GM03348 (cell line): ENCODE results near the gene CACHD1.
A peak's percentile ranks its signal among the peaks of the same experiment; 100 is the strongest.

Source experiments
- DNase-seq: peaks from one replicate; pipeline ENCODE4 v3.0.0; 2012; ENCODE audit warnings: low spot score

The CACHD1 gene

GRCh38 chr1:64550510-64550909, 80.6 kb downstream of the CACHD1 start:
- no peak for DNase-seq

GRCh38 chr1:64550946-64551605, 81.1 kb downstream of the CACHD1 start:
- DNase-seq, result peak; percentile 22

- no peak for DNase-seq
These were observed 83.4 kb downstream of the CACHD1 start for GRCh38 chr1:64553285-64553684.

GRCh38 chr1:64555947-64556346, 86.0 kb downstream of the CACHD1 start:
- DNase-seq, result no peak

- DNase-seq, result no peak
These were observed 92.1 kb downstream of the CACHD1 start for GRCh38 chr1:64561993-64562392.

GRCh38 chr1:64563958-64564565, 94.1 kb downstream of the CACHD1 start:
- DNase-seq, result no peak

GRCh38 chr1:64564891-64565290, 95.0 kb downstream of the CACHD1 start:
- DNase-seq, result no peak

GRCh38 chr1:64567426-64568170, 97.7 kb downstream of the CACHD1 start:
- no peak for DNase-seq

GRCh38 chr1:64568171-64568450, 98.2 kb downstream of the CACHD1 start:
- no peak for DNase-seq

- DNase-seq, result no peak
These were observed 99.5 kb downstream of the CACHD1 start for GRCh38 chr1:64569411-64569810.

GRCh38 chr1:64570267-64570855, 100.4 kb downstream of the CACHD1 start:
- no peak for DNase-seq

- DNase-seq, result no peak
These were observed 102.4 kb downstream of the CACHD1 start for GRCh38 chr1:64572222-64572900.

- peak; percentile 10 for DNase-seq
These were observed 104.4 kb downstream of the CACHD1 start for GRCh38 chr1:64574301-64574700.

GRCh38 chr1:64575881-64576676, 106.2 kb downstream of the CACHD1 start:
- no peak for DNase-seq

- DNase-seq, result no peak
These were observed 108.5 kb downstream of the CACHD1 start for GRCh38 chr1:64578270-64578973.

GRCh38 chr1:64579767-64580166, 109.8 kb downstream of the CACHD1 start:
- no peak for DNase-seq

- DNase-seq, result no peak
These were observed 111.4 kb downstream of the CACHD1 start for GRCh38 chr1:64581135-64581842.

- no peak for DNase-seq
These were observed 111.9 kb downstream of the CACHD1 start for GRCh38 chr1:64581843-64582185.

- DNase-seq, result no peak
These were observed 114.5 kb downstream of the CACHD1 start for GRCh38 chr1:64584479-64584878.

- no peak for DNase-seq
These were observed 118.9 kb downstream of the CACHD1 start for GRCh38 chr1:64588876-64589275.

GRCh38 chr1:64590316-64590715, 120.4 kb downstream of the CACHD1 start:
- no peak for DNase-seq
